ENCODE data around the gene DUSP1. TPM values are rescaled to one million over a fixed set of nuclear protein-coding genes. Genes with fewer than 3 reads are reported as not detected.

The DUSP1 gene
- total RNA-seq, 4 donors from 2014 or later: 455 to 718 (median 676) TPM

- Histone ChIP-seq H3K36me3 (no peaks in the 10 kb centered on the region), H3K27ac (replicated peaks in 1 of 4) (peak overlapping the region; percentile 21 to 66 (median 47)), H3K4me3 (no peak overlapping the region), H3K4me1 (peaks cover 2 to 13% (median 11%) of the 10 kb centered on the region in 4 donors), H3K9me3 (peaks cover 0 to 7% (median 6%) of the 10 kb centered on the region in 4 donors), H3K27me3 (no peaks in the 10 kb centered on the region)
- no peak for DNase-seq (ENCODE audit: extremely low spot score)
- intact Hi-C loops (cut with DNase I): no loop called here
- TF ChIP-seq EP300 (IDR thresholded peaks at IDR 0.05) (no peak), POLR2AphosphoS5 (IDR thresholded peaks at IDR 0.05) (no peak), CTCF (IDR thresholded peaks at IDR 0.05) (no peak), POLR2A (IDR thresholded peaks at IDR 0.05; ENCODE audit: low read depth) (no peak)
- WGBS: 83% methylated on average over 9 of the region's 9 CpGs
Observed at GRCh38 chr5:172757394-172758010, 13.5 kb downstream of the DUSP1 start.

DNA sequence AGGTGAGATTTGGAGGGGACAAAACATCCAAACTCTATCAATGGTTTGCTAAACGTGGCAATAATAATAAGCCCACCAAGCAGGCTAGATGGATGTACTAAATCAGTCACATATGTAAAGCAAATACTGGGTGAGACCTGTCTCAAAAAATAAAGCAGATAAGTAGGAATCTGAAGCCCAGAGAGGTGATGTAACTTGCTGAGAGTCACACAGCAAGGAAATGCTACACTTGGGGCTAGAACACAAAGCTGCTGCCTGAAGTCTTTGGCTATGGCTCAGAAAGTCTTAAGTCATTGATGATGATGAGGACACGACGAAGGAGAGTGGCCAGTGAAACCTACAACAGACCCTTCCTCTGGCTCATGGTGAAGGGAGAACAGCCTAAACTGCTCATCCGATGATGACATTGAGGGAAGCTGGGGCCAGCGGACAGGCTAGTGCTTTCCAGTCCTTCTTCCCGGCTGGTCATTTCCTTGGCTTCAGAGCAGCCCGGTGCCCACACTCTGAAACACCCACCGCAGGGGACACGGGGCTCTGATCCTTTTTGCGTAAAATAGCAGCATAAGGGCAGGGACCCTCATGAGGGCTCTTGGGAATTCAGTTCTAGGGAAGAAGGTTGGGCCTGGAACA lies 14.1 kb downstream of the DUSP1 start:
- no peaks in the 10 kb centered on the region for H3K36me3 ChIP-seq
- DNase-seq (ENCODE audit: extremely low spot score): no peak
- H3K4me1 ChIP-seq: peaks cover 2 to 13% (median 11%) of the 10 kb centered on the region in 4 donors
- no peak overlapping the region for H3K27ac ChIP-seq (replicated peaks in 1 of 4)
- peaks cover 0 to 7% (median 6%) of the 10 kb centered on the region in 4 donors for H3K9me3 ChIP-seq
- 83% methylated on average over 10 of the region's 10 CpGs for WGBS
- no peak overlapping the region for H3K4me3 ChIP-seq
- intact Hi-C loops (cut with DNase I): no loop called here
- no peaks in the 10 kb centered on the region for H3K27me3 ChIP-seq
- TF ChIP-seq CTCF (IDR thresholded peaks at IDR 0.05) (no peak), POLR2A (IDR thresholded peaks at IDR 0.05; ENCODE audit: low read depth) (no peak), EP300 (IDR thresholded peaks at IDR 0.05) (no peak), POLR2AphosphoS5 (IDR thresholded peaks at IDR 0.05) (no peak)

GRCh38 chr5:172754596-172755356 lies 16.2 kb downstream of the DUSP1 start:
- H3K27me3 ChIP-seq: no peaks in the 10 kb centered on the region
- peaks cover 16 to 34% (median 29%) of the 10 kb centered on the region in 4 donors for H3K4me1 ChIP-seq
- no peak overlapping the region for H3K4me3 ChIP-seq
- peaks cover 0 to 5% (median under 1%) of the 10 kb centered on the region in 4 donors for H3K9me3 ChIP-seq
- H3K36me3 ChIP-seq: no peaks in the 10 kb centered on the region
- no peak overlapping the region for H3K27ac ChIP-seq (replicated peaks in 1 of 4)
- intact Hi-C loops (cut with DNase I): no loop called here
- TF ChIP-seq EP300 (IDR thresholded peaks at IDR 0.05): no peak
- TF ChIP-seq POLR2AphosphoS5 (IDR thresholded peaks at IDR 0.05): no peak
- no peak for TF ChIP-seq CTCF (IDR thresholded peaks at IDR 0.05)
- no peak for TF ChIP-seq POLR2A (IDR thresholded peaks at IDR 0.05; ENCODE audit: low read depth)
- no peak for DNase-seq (ENCODE audit: extremely low spot score)
- WGBS: 87% methylated on average over 6 of the region's 6 CpGs

DNA sequence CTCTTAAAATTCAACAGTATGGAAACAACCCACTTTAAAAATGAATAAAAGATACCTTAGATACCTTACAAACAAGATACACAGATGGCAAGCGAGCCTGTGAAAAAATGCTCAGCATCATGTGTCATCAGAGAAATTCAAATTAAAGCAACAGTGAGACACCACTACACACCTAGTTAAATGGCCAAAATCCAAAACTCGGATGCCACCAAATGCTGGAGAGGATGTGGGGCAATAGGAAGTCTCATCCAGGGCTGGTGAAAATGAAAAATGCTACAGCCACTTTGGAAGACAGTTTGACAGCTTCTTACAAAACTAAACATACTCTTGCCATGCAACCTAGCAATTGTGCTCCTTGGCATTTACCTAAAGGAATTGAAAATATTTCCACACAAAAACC lies 17.9 kb downstream of the DUSP1 start:
- H3K4me3 ChIP-seq: no peak overlapping the region
- H3K4me1 ChIP-seq: peaks cover 33 to 44% (median 37%) of the 10 kb centered on the region in 4 donors
- intact Hi-C loops (cut with DNase I): no loop called here
- no peak for DNase-seq (ENCODE audit: extremely low spot score)
- no peak for TF ChIP-seq EP300 (IDR thresholded peaks at IDR 0.05)
- TF ChIP-seq CTCF (IDR thresholded peaks at IDR 0.05): no peak
- TF ChIP-seq POLR2A (IDR thresholded peaks at IDR 0.05; ENCODE audit: low read depth): no peak
- TF ChIP-seq POLR2AphosphoS5 (IDR thresholded peaks at IDR 0.05): no peak
- no peaks in the 10 kb centered on the region for H3K36me3 ChIP-seq
- peak overlapping the region; percentile 20 to 90 (median 84) for H3K27ac ChIP-seq (replicated peaks in 1 of 4)
- no peaks in the 10 kb centered on the region for H3K9me3 ChIP-seq
- WGBS: 27% methylated on average over 2 of the region's 2 CpGs
- H3K27me3 ChIP-seq: no peaks in the 10 kb centered on the region

All from esophagus muscularis mucosa (tissue), 4 donors.